Body of pancreas (tissue), 4 donors: ENCODE results near the gene HS6ST3. TPM values are rescaled to one million over a fixed set of nuclear protein-coding genes. Genes with fewer than 3 reads are reported as not detected.

Source experiments
- ATAC-seq: fragments of 150-250 bp; one replicate; pipeline ENCODE4 v1.9.1; 2016
- DNase-seq, 4 donors: peaks; one replicate each; pipeline ENCODE4 v3.0.0-alpha.2; 2019
- H3K27ac ChIP-seq, 4 donors: fragments of 200-600 bp; sonication (generic); 1 replicate in 3 of 4; 2 replicates in 1 of 4; pipeline versions ENCODE4 v1.5.1 to v1.6.1; 2016 to 2019; ENCODE audit warnings: mild to moderate bottlenecking in 1 of 4, mixed read lengths in 1 of 4, moderate library complexity in 1 of 4
- H3K27me3 ChIP-seq, 2 donors: fragments of 200-600 bp; sonication (generic); one replicate each; pipeline ENCODE4 v1.6.0; 2016; ENCODE audit warnings: mild to moderate bottlenecking in 1 of 2
- H3K36me3 ChIP-seq, 2 donors: fragments of 200-600 bp; sonication (generic); replicated peaks in 1 of 2; 2 replicates each; pipeline ENCODE4 v1.5.1; 2016; ENCODE audit warnings: low read depth in 2 of 2; ENCODE audit not compliant: insufficient read depth in 1 of 2
- H3K4me1 ChIP-seq: fragments of 200-600 bp; sonication (generic); one replicate; pipeline ENCODE4 v1.6.0; 2016
- H3K4me3 ChIP-seq, 2 donors: fragments of 200-600 bp; sonication (generic); 1 replicate in 1 of 2; 2 replicates in 1 of 2; pipeline ENCODE4 v1.5.1; 2016 to 2019
- H3K9me3 ChIP-seq, 3 donors: fragments of 200-600 bp; sonication (generic); 1 replicate in 2 of 3; 2 replicates in 1 of 3; pipeline ENCODE4 v1.5.1; 2016
- CTCF ChIP-seq, 7 experiments: fragments of 450-650 bp in 4 of 7; fragments of 200-600 bp in 3 of 7; sonication (generic) in 3 of 7; IDR thresholded peaks; one replicate each; pipeline ENCODE4 v1.5.1; 2016 to 2019; ENCODE audit warnings: antibody characterized with exemption in 7 of 7
- POLR2A ChIP-seq, 3 donors: fragments of 450-650 bp; IDR thresholded peaks; one replicate each; pipeline ENCODE4 v1.6.1; 2016; ENCODE audit warnings: antibody characterized with exemption in 3 of 3, mild to moderate bottlenecking in 2 of 3
- WGBS, 2 donors: methylation state at CpG; one replicate each; pipeline ENCODE4 v1.1.5; 2017; 5-methylcytosine and 5-hydroxymethylcytosine counted together
- intact Hi-C: fragments of 100-400 bp; cut with DNase I; formaldehyde crosslinking; loops from one replicate; pipeline ENCODE4 v1.15.1; 2023
- total RNA-seq, 2 donors: library from RNA; depleted of rRNA; stranded (reverse); fragments of >200 nt; gene quantifications; one replicate each; pipeline ENCODE4 v1.1.0, GENCODE V29; 2016

The HS6ST3 gene
- total RNA-seq, 2 donors from 2014 or later = 1.3 to 2.3 TPM

GRCh38 chr13:96525715-96526114, 435.8 kb downstream of the HS6ST3 start:
- H3K4me1 ChIP-seq = no peaks in the 10 kb centered on the region
- no peak overlapping the region for H3K27ac ChIP-seq
- H3K36me3 ChIP-seq = no peaks in the 10 kb centered on the region
- no peak for ATAC-seq
- no peaks in the 10 kb centered on the region for H3K9me3 ChIP-seq
- WGBS, 2 donors = 51 to 73% methylated on average over 2 of the region's 2 CpGs
- no peaks in the 10 kb centered on the region for H3K27me3 ChIP-seq
- TF ChIP-seq CTCF (IDR thresholded peaks at IDR 0.05) = no peak
- no peak for TF ChIP-seq POLR2A (IDR thresholded peaks at IDR 0.05)
- intact Hi-C loops = no loop called here
- DNase-seq = no peak
- no peak overlapping the region for H3K4me3 ChIP-seq

DNA sequence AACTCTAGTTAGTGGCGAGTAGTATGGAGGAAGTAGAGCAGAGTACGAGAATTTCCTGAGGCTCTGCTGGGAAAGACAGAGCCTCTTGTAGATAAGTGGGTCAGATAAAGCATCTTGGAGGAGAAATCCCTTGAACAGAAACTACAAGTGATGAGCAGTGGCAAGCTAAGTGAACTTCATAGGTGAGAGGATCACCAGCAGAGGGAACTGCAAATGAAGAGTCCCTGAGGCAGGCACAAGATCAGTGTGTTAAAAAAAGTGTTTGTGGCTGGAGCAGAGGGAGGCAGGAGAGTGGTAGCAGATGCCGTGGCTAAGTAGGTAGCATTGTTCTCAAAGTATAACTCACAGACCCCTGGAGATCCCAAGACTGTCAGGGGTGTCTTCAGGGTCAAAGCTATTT, 437.6 kb downstream of the HS6ST3 start:
- H3K9me3 ChIP-seq = no peaks in the 10 kb centered on the region
- TF ChIP-seq CTCF (IDR thresholded peaks at IDR 0.05) (no peak), POLR2A (IDR thresholded peaks at IDR 0.05) (no peak)
- H3K27me3 ChIP-seq = no peaks in the 10 kb centered on the region
- intact Hi-C loops = no loop called here
- H3K27ac ChIP-seq = no peak overlapping the region
- H3K4me1 ChIP-seq = no peaks in the 10 kb centered on the region
- WGBS, 2 donors = 74 to 87% methylated on average over 3 of the region's 3 CpGs
- H3K36me3 ChIP-seq = no peaks in the 10 kb centered on the region
- H3K4me3 ChIP-seq = no peak overlapping the region
- ATAC-seq = no peak
- DNase-seq = no peak

GRCh38 chr13:96532804-96533203, 442.9 kb downstream of the HS6ST3 start:
- H3K27ac ChIP-seq = no peak overlapping the region
- ATAC-seq (no peak), DNase-seq (no peak)
- intact Hi-C loops = no loop called here
- 81% methylated on average over 2 of the region's 2 CpGs for WGBS, 2 donors
- no peak overlapping the region for H3K4me3 ChIP-seq
- no peaks in the 10 kb centered on the region for H3K27me3 ChIP-seq
- H3K4me1 ChIP-seq = no peaks in the 10 kb centered on the region
- TF ChIP-seq POLR2A (IDR thresholded peaks at IDR 0.05) (no peak), CTCF (IDR thresholded peaks at IDR 0.05) (no peak)
- no peaks in the 10 kb centered on the region for H3K9me3 ChIP-seq
- H3K36me3 ChIP-seq = no peaks in the 10 kb centered on the region

DNA sequence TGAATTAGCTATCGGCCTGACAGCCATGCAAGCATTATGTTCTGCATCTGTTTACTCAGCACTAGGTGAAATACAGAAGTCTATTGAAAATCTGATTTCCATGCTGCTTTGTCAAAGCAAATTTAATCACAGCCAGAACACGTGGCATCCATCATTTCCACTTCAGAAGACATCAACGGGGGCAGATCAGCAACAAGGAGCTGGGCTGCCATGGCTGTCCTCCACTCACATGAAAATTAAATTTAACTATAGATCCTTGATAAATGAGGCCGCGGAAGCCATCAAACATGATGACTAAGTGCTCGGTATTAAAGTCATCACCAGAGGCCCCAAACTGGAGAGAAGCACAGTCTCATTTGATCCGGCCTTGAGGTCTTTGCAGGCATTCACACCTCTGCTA, 443.5 kb downstream of the HS6ST3 start:
- DNase-seq = no peak
- ATAC-seq = no peak
- Histone ChIP-seq H3K27me3 (no peaks in the 10 kb centered on the region), H3K36me3 (no peaks in the 10 kb centered on the region), H3K4me3 (no peak overlapping the region), H3K4me1 (no peaks in the 10 kb centered on the region), H3K27ac (no peak overlapping the region), H3K9me3 (no peaks in the 10 kb centered on the region)
- TF ChIP-seq POLR2A (IDR thresholded peaks at IDR 0.05) = no peak
- intact Hi-C loops = no loop called here
- WGBS, 2 donors = 67 to 74% methylated on average over 7 of the region's 7 CpGs

DNA sequence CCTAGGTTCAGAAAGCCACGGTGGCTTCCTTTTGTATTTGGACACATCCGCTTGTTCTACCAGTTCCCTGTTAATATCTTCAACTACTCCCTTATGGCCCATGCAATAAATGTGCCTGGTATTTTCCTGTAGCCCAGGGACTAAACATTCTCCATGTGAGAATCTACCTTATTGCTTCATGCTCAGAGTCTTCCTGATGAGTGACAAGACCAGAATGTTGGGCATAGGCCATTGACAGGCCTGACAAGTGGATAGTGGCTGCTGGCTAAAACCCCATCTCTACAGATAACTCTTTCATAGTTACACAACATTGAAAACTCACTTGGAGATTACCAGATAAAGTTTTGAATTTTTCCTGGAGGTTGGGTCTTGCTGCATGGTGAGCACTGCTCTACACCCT, 449.9 kb downstream of the HS6ST3 start:
- Histone ChIP-seq H3K9me3 (no peaks in the 10 kb centered on the region), H3K36me3 (no peaks in the 10 kb centered on the region), H3K27ac (no peak overlapping the region), H3K4me3 (no peak overlapping the region), H3K4me1 (no peaks in the 10 kb centered on the region), H3K27me3 (no peaks in the 10 kb centered on the region)
- no peak for TF ChIP-seq POLR2A (IDR thresholded peaks at IDR 0.05)
- no peak for TF ChIP-seq CTCF (IDR thresholded peaks at IDR 0.05)
- DNase-seq = no peak
- no peak for ATAC-seq
- intact Hi-C loops = no loop called here
- 93% methylated on average over 2 of the region's 2 CpGs for WGBS, 2 donors
